Progenitor cell of endocrine pancreas (in vitro differentiated cells): ENCODE results near the gene STAM2. TPM values are rescaled to one million over a fixed set of nuclear protein-coding genes. Genes with fewer than 3 reads are reported as not detected.

Source experiments
- DNase-seq: peaks from one replicate; pipeline ENCODE4 v3.0.0; 2021; ENCODE audit warnings: low spot score; ENCODE audit not compliant: unreplicated experiment
- H3K27ac Mint-ChIP-seq: 2 replicates; pipeline ENCODE4 v1.8.0; 2021; ENCODE audit warnings: mild to moderate bottlenecking, moderate library complexity, mixed read lengths
- H3K27me3 Mint-ChIP-seq: 2 replicates; pipeline ENCODE4 v1.8.0; 2021; ENCODE audit warnings: mixed read lengths
- H3K36me3 Mint-ChIP-seq: 2 replicates; pipeline ENCODE4 v1.8.0; 2022; ENCODE audit warnings: mixed read lengths; ENCODE audit not compliant: insufficient read depth
- H3K4me1 Mint-ChIP-seq: 2 replicates; pipeline ENCODE4 v1.8.0; 2021; ENCODE audit warnings: low read depth, mixed read lengths
- H3K4me3 Mint-ChIP-seq: 2 replicates; pipeline ENCODE4 v1.8.0; 2021; ENCODE audit warnings: low read depth, mild to moderate bottlenecking, moderate library complexity, mixed read lengths
- H3K9me3 Mint-ChIP-seq: 2 replicates; pipeline ENCODE4 v1.8.0; 2021; ENCODE audit warnings: low read depth, mixed read lengths
- total RNA-seq: library from RNA; stranded (reverse); gene quantifications from 2 replicates; pipeline ENCODE4 v1.2.1, GENCODE V29; 2021
- TF ChIP-seq, protein P1 (sequence below): fragments of 200-600 bp; sonication (generic); IDR thresholded peaks from one replicate; pipeline ENCODE4 v1.5.0; 2021; ENCODE audit warnings: antibody characterized with exemption, mild to moderate bottlenecking; ENCODE audit not compliant: unreplicated experiment

Gene STAM2
- total RNA-seq, 1 donor from 2014 or later: 32.8 TPM

- Mint-ChIP-seq H3K9me3 (no peaks in the 10 kb centered on the region), H3K4me3 (peak overlapping the region; percentile 85), H3K27ac (peak overlapping the region; percentile 82), H3K27me3 (peaks cover 58% of the 10 kb centered on the region), H3K4me1 (peaks cover 7% of the 10 kb centered on the region), H3K36me3 (no peaks in the 10 kb centered on the region)
- TF ChIP-seq, protein P1, sequence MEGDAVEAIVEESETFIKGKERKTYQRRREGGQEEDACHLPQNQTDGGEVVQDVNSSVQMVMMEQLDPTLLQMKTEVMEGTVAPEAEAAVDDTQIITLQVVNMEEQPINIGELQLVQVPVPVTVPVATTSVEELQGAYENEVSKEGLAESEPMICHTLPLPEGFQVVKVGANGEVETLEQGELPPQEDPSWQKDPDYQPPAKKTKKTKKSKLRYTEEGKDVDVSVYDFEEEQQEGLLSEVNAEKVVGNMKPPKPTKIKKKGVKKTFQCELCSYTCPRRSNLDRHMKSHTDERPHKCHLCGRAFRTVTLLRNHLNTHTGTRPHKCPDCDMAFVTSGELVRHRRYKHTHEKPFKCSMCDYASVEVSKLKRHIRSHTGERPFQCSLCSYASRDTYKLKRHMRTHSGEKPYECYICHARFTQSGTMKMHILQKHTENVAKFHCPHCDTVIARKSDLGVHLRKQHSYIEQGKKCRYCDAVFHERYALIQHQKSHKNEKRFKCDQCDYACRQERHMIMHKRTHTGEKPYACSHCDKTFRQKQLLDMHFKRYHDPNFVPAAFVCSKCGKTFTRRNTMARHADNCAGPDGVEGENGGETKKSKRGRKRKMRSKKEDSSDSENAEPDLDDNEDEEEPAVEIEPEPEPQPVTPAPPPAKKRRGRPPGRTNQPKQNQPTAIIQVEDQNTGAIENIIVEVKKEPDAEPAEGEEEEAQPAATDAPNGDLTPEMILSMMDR: no peak
- no peak for DNase-seq
Observed at GRCh38 chr2:152099367-152100050, 76.1 kb downstream of the STAM2 start.

DNA sequence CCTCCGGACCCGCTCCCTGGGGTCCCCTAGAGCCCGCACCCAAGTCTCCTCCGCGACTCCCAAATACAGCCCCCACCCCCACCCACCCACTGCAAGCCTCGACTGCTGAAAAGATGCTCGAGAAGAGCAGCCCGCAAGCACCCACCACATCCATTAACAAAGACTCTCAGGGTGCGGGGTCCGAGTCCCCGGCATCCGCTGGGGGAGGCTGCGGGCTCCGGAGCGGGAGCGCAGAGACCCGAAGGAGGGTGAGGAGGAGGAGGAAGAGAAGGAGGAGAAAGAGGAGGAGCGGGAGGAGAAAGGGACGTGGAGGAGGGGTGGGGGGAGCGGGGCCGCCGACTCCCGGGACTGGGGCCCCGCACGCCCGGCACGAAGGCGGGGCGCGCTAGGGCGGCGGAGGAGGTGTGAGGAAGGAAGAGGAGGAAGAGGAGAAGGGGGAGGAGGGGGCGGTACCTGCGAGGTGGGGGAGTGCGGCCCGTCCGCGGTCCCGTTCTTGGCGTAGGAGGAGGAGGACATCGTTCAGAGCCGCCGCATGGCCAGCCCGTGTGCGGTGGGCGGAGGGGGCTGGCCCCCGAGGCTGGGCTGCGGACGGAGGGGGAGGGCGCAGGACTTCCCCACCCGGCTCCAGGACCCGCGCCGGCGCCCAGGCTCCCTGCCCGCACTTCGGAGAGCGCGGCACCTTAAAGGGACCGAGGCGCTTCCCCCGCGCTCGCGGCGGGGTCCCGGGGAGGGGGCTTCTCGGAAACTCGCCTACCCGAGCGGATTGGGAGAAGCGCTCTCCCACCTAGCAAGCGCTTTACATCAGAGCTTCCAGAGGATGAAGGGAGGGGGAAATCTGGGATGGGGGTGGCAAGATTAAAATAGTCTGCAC, 76.8 kb downstream of the STAM2 start, which contains the start of gene CACNB4:
Gene CACNB4, minus strand, starts transcription at position 549 of the 871 bp plus-strand sequence.
- H3K36me3 Mint-ChIP-seq: no peaks in the 10 kb centered on the region
- TF ChIP-seq, protein P1: no peak
- H3K27me3 Mint-ChIP-seq: peaks cover 63% of the 10 kb centered on the region
- peak within 1 kb of the TSS; percentile 82 for H3K27ac Mint-ChIP-seq
- H3K4me3 Mint-ChIP-seq: peak within 1 kb of the TSS; percentile 85
- H3K4me1 Mint-ChIP-seq: peaks cover 7% of the 10 kb centered on the region
- H3K9me3 Mint-ChIP-seq: no peaks in the 10 kb centered on the region
- no peak for DNase-seq

- DNase-seq: no peak
- H3K4me3 Mint-ChIP-seq: peak overlapping the region; percentile 85
Observed at GRCh38 chr2:152097801-152098495, 77.6 kb downstream of the STAM2 start.

GRCh38 chr2:152097290-152097800, 78.2 kb downstream of the STAM2 start:
- DNase-seq: no peak
- Mint-ChIP-seq H3K9me3 (no peaks in the 10 kb centered on the region), H3K27ac (peak overlapping the region; percentile 39), H3K4me1 (peaks cover 7% of the 10 kb centered on the region), H3K36me3 (no peaks in the 10 kb centered on the region), H3K27me3 (peaks cover 63% of the 10 kb centered on the region), H3K4me3 (peak overlapping the region; percentile 85)
- TF ChIP-seq, protein P1: no peak

More at GRCh38 chr2:152097801-152098495, 77.6 kb downstream of the STAM2 start:
- TF ChIP-seq, protein P1: no peak
- peaks cover 63% of the 10 kb centered on the region for H3K27me3 Mint-ChIP-seq
- H3K4me1 Mint-ChIP-seq: peaks cover 7% of the 10 kb centered on the region
- no peaks in the 10 kb centered on the region for H3K36me3 Mint-ChIP-seq
- no peaks in the 10 kb centered on the region for H3K9me3 Mint-ChIP-seq
- peak overlapping the region; percentile 39 for H3K27ac Mint-ChIP-seq

- H3K4me3 Mint-ChIP-seq: no peak overlapping the region
- no peaks in the 10 kb centered on the region for H3K36me3 Mint-ChIP-seq
- no peaks in the 10 kb centered on the region for H3K9me3 Mint-ChIP-seq
- H3K27ac Mint-ChIP-seq: no peak overlapping the region
- TF ChIP-seq, protein P1: no peak
- peaks cover 7% of the 10 kb centered on the region for H3K4me1 Mint-ChIP-seq
- peaks cover 47% of the 10 kb centered on the region for H3K27me3 Mint-ChIP-seq
- DNase-seq: no peak
Observed at GRCh38 chr2:152095146-152095545, 80.4 kb downstream of the STAM2 start.
